Subcutaneous adipose tissue (tissue), 4 donors: Measurements from ENCODE around the gene CHST9. TPM values are rescaled to one million over a fixed set of nuclear protein-coding genes. Genes with fewer than 3 reads are reported as not detected.

Experiments
- CTCF ChIP-seq: fragments of 450-650 bp; IDR thresholded peaks from one replicate; pipeline ENCODE4 v1.5.1; 2016; ENCODE audit warnings: low read depth, mild to moderate bottlenecking, control low read depth, antibody characterized with exemption, moderate library complexity
- total RNA-seq, 4 donors: library from RNA; depleted of rRNA; stranded (reverse); fragments of >200 nt; gene quantifications; one replicate each; pipeline ENCODE4 v1.1.0, GENCODE V29; 2016

CHST9 gene
- total RNA-seq, 4 donors from 2014 or later, result not detected

- TF ChIP-seq CTCF, result no peak
Measured at GRCh38 chr18:26960911-26961310, 224.2 kb downstream of the CHST9 start.

- no peak for TF ChIP-seq CTCF
Measured at GRCh38 chr18:26956863-26957262, 228.2 kb downstream of the CHST9 start.

GRCh38 chr18:26948703-26949102, 236.4 kb downstream of the CHST9 start:
- no peak for TF ChIP-seq CTCF

GRCh38 chr18:26943906-26944305, 241.2 kb downstream of the CHST9 start:
- no peak for TF ChIP-seq CTCF

GRCh38 chr18:26941584-26941983, 243.5 kb downstream of the CHST9 start:
- TF ChIP-seq CTCF, result no peak

GRCh38 chr18:26940744-26941398, 244.2 kb downstream of the CHST9 start:
- no peak for TF ChIP-seq CTCF

- TF ChIP-seq CTCF, result no peak
Measured at GRCh38 chr18:26931659-26932058, 253.4 kb downstream of the CHST9 start.
